PFSK-1 (cell line): ENCODE measurements around the gene GSK3B.

ENCODE experiments used
- FOXP2 ChIP-seq: optimal IDR thresholded peaks from 2 replicates; pipeline ENCODE3; 2011; ENCODE audit warnings: borderline replicate concordance, control low read depth, inconsistent platforms; ENCODE audit not compliant: insufficient read depth; ENCODE audit errors: extremely low read length, extremely low read depth
- POLR2AphosphoS5 ChIP-seq: IDR thresholded peaks from 2 replicates; pipeline ENCODE4 v1.6.1; 2012; ENCODE audit warnings: low read depth, mild to moderate bottlenecking, control low read depth, low read length, moderate library complexity
- SIN3A ChIP-seq: IDR thresholded peaks from 2 replicates; pipeline ENCODE4 v1.6.1; 2012; ENCODE audit warnings: mild to moderate bottlenecking, low read length, moderate library complexity, borderline replicate concordance; ENCODE audit not compliant: insufficient read depth
- TAF1 ChIP-seq: IDR thresholded peaks from 2 replicates; pipeline ENCODE4 v1.6.1; 2012; ENCODE audit warnings: low read length, control low read depth, borderline replicate concordance; ENCODE audit not compliant: insufficient read depth
- TF ChIP-seq, protein P1 (sequence below), 2 experiments: IDR thresholded peaks; 2 replicates each; pipeline versions ENCODE4 v1.6.1 to v1.8.0; 2011 to 2012; ENCODE audit warnings: low read depth in 2 of 2, low read length in 2 of 2, control low read depth in 1 of 2, inconsistent platforms in 1 of 2, mild to moderate bottlenecking in 1 of 2, moderate library complexity in 1 of 2; ENCODE audit not compliant: insufficient read depth in 1 of 2

DNA sequence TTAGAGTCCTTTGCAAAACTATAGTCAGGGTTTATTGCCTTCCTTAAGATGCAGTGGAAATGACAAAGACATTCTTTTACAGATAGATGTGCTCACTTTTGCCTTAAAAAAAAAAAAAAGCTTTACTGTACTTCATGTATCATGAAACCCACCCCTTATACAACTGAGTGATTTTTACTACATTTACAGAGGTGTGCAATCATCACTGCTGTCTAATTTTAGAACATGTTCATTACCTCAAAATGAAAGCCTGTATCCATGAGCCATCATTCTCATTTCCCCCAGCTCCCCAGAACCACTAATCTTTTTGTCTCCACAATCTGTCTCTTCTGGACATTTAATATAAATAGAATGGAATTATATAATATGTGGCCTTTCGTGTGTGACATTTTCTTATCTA lies 200.5 kb downstream of the GSK3B start:
- TF ChIP-seq, protein P1, sequence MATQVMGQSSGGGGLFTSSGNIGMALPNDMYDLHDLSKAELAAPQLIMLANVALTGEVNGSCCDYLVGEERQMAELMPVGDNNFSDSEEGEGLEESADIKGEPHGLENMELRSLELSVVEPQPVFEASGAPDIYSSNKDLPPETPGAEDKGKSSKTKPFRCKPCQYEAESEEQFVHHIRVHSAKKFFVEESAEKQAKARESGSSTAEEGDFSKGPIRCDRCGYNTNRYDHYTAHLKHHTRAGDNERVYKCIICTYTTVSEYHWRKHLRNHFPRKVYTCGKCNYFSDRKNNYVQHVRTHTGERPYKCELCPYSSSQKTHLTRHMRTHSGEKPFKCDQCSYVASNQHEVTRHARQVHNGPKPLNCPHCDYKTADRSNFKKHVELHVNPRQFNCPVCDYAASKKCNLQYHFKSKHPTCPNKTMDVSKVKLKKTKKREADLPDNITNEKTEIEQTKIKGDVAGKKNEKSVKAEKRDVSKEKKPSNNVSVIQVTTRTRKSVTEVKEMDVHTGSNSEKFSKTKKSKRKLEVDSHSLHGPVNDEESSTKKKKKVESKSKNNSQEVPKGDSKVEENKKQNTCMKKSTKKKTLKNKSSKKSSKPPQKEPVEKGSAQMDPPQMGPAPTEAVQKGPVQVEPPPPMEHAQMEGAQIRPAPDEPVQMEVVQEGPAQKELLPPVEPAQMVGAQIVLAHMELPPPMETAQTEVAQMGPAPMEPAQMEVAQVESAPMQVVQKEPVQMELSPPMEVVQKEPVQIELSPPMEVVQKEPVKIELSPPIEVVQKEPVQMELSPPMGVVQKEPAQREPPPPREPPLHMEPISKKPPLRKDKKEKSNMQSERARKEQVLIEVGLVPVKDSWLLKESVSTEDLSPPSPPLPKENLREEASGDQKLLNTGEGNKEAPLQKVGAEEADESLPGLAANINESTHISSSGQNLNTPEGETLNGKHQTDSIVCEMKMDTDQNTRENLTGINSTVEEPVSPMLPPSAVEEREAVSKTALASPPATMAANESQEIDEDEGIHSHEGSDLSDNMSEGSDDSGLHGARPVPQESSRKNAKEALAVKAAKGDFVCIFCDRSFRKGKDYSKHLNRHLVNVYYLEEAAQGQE (IDR thresholded peaks at IDR 0.05; ENCODE audit: insufficient read depth in 1 of 2, low read depth in 2 of 2, low read length in 2 of 2): no peak
- no peak for TF ChIP-seq POLR2AphosphoS5
- TF ChIP-seq TAF1: no peak
- TF ChIP-seq SIN3A: no peak
- no peak for TF ChIP-seq FOXP2
